Left lobe of liver (tissue), 2 donors: ENCODE measurements around the gene INTS6. TPM values are rescaled to one million over a fixed set of nuclear protein-coding genes. Genes with fewer than 3 reads are reported as not detected.

Experiments
- ATAC-seq: fragments of 200-7000 bp; cut with Tn5 transposase; one replicate; pipeline ENCODE4 v1.9.1; 2020; ENCODE audit warnings: mild to moderate bottlenecking, moderate library complexity
- DNase-seq: peaks from one replicate; pipeline ENCODE4 v3.0.0-alpha.2; 2020; ENCODE audit warnings: low spot score
- total RNA-seq: library from RNA; stranded (reverse); gene quantifications from one replicate; pipeline ENCODE4 v1.2.1, GENCODE V29; 2021
- donor health status: DM: no; HTN: no; CAD: no; lungs with moderate emphysema.
- donor health status: DM: no; HTN: yes; CAD: no.

The INTS6 gene
- total RNA-seq, 1 donor from 2014 or later = 20.6 TPM

- ATAC-seq (peak; percentile 27), DNase-seq (no peak)
These were observed 97.6 kb downstream of the INTS6 start for GRCh38 chr13:51355217-51355616.

GRCh38 chr13:51349016-51349415 lies 103.8 kb downstream of the INTS6 start:
- ATAC-seq (no peak), DNase-seq (no peak)

GRCh38 chr13:51348069-51348967 lies 104.5 kb downstream of the INTS6 start:
- DNase-seq (no peak), ATAC-seq (no peak)

GRCh38 chr13:51347099-51347498 lies 105.7 kb downstream of the INTS6 start:
- no peak for DNase-seq

GRCh38 chr13:51346397-51346796 lies 106.4 kb downstream of the INTS6 start:
- ATAC-seq (no peak), DNase-seq (no peak)

More at GRCh38 chr13:51347099-51347498, 105.7 kb downstream of the INTS6 start:
- no peak for ATAC-seq

GRCh38 chr13:51343475-51343874 lies 109.4 kb downstream of the INTS6 start:
- ATAC-seq (no peak), DNase-seq (no peak)

- no peak for DNase-seq
- no peak for ATAC-seq
These were observed 110.1 kb downstream of the INTS6 start for GRCh38 chr13:51342706-51343105.

GRCh38 chr13:51341791-51342190 lies 111.0 kb downstream of the INTS6 start:
- ATAC-seq (no peak), DNase-seq (no peak)

- ATAC-seq = no peak
- no peak for DNase-seq
These were observed 111.6 kb downstream of the INTS6 start for GRCh38 chr13:51341232-51341631.

- DNase-seq = no peak
- no peak for ATAC-seq
These were observed 112.7 kb downstream of the INTS6 start for GRCh38 chr13:51339952-51340732.

GRCh38 chr13:51339354-51339753 lies 113.5 kb downstream of the INTS6 start, which contains the start of gene SERPINE3:
TSS of gene SERPINE3 (plus strand) at chr13:51339691. CDS start at chr13:51341092, 1,401 bp downstream.
- no peak for ATAC-seq
- no peak for DNase-seq

GRCh38 chr13:51336746-51337145 lies 116.1 kb downstream of the INTS6 start:
- DNase-seq = no peak
- no peak for ATAC-seq

- no peak for ATAC-seq
- no peak for DNase-seq
These were observed 119.0 kb downstream of the INTS6 start for GRCh38 chr13:51333826-51334225.

GRCh38 chr13:51333421-51333820 lies 119.4 kb downstream of the INTS6 start:
- DNase-seq = no peak
- no peak for ATAC-seq

GRCh38 chr13:51332566-51333361 lies 120.1 kb downstream of the INTS6 start:
- ATAC-seq (no peak), DNase-seq (no peak)

GRCh38 chr13:51331354-51331861 lies 121.4 kb downstream of the INTS6 start:
- ATAC-seq (no peak), DNase-seq (no peak)

- ATAC-seq (no peak), DNase-seq (no peak)
These were observed 122.0 kb downstream of the INTS6 start for GRCh38 chr13:51330791-51331190.

- ATAC-seq (no peak), DNase-seq (no peak)
These were observed 123.2 kb downstream of the INTS6 start for GRCh38 chr13:51329606-51330005.

GRCh38 chr13:51328488-51328887 lies 124.3 kb downstream of the INTS6 start:
- DNase-seq = no peak
- ATAC-seq = no peak

- ATAC-seq = no peak
These were observed 124.9 kb downstream of the INTS6 start for GRCh38 chr13:51327961-51328360.

GRCh38 chr13:51326777-51327176 lies 126.1 kb downstream of the INTS6 start:
- DNase-seq (no peak), ATAC-seq (no peak)

More at GRCh38 chr13:51327961-51328360, 124.9 kb downstream of the INTS6 start:
- DNase-seq = no peak
